Lower leg skin (tissue), 3 donors: Measurements from ENCODE around the gene STIL.

Experiments
- POLR2A ChIP-seq, 2 donors: fragments of 450-650 bp; IDR thresholded peaks; one replicate each; pipeline ENCODE4 v1.6.1; 2016 to 2017; ENCODE audit warnings: antibody characterized with exemption in 2 of 2, mild to moderate bottlenecking in 1 of 2, moderate library complexity in 1 of 2
- TF ChIP-seq, protein P1 (sequence below), 3 donors: fragments of 450-650 bp; IDR thresholded peaks; one replicate each; pipeline ENCODE4 v1.5.1; 2016; ENCODE audit warnings: antibody characterized with exemption in 3 of 3, mild to moderate bottlenecking in 3 of 3, moderate library complexity in 2 of 3

DNA sequence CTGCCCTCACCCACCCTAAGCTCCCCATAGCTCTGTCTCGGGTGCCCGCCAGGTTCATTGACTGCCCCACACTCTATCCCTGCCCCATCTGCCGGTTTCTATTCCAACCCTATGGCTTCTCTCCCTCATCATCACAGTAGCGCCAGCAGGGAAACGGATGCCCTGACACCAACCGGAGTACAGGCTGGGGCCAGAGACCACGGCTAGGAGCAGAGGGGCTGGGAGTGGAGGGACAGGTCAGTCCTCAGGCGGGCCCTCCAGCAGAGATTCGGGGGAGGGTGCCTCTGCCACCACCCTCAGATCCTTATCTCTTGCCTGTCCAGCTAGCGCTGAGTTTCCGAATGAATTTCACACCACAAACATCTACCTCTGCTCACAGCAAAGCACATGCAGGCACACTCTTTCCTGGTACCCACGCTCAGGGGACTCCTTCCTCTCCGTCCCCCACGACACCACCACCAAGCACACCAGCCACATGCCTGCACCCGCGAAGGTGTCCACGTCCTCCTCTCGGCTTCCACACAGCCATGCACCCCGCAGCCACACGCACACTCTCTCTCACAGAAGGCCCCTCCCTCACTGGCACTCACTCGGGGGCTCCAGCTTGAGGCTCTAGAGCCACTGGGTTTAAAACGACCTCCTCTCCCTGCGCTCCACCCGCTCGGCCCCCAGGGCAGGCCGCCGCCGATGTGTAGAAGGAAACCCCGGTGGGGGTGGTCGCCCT lies 89.1 kb downstream of the STIL start:
- TF ChIP-seq, protein P1, sequence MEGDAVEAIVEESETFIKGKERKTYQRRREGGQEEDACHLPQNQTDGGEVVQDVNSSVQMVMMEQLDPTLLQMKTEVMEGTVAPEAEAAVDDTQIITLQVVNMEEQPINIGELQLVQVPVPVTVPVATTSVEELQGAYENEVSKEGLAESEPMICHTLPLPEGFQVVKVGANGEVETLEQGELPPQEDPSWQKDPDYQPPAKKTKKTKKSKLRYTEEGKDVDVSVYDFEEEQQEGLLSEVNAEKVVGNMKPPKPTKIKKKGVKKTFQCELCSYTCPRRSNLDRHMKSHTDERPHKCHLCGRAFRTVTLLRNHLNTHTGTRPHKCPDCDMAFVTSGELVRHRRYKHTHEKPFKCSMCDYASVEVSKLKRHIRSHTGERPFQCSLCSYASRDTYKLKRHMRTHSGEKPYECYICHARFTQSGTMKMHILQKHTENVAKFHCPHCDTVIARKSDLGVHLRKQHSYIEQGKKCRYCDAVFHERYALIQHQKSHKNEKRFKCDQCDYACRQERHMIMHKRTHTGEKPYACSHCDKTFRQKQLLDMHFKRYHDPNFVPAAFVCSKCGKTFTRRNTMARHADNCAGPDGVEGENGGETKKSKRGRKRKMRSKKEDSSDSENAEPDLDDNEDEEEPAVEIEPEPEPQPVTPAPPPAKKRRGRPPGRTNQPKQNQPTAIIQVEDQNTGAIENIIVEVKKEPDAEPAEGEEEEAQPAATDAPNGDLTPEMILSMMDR (IDR thresholded peaks at IDR 0.05), result no peak
- TF ChIP-seq POLR2A (IDR thresholded peaks at IDR 0.05), result no peak
